Gastrocnemius medialis (tissue), 4 donors: ENCODE data around the gene RANBP3L.

Experiments
- CTCF ChIP-seq, 5 experiments: fragments of 450-650 bp in 3 of 5; fragments of 200-600 bp in 2 of 5; sonication (generic) in 2 of 5; IDR thresholded peaks in 4 of 5; conservative IDR thresholded peaks in 1 of 5; 1 replicate in 4 of 5; 2 replicates in 1 of 5; pipeline ENCODE4 v1.5.1; 2016 to 2019; ENCODE audit warnings: antibody characterized with exemption in 5 of 5, mild to moderate bottlenecking in 3 of 5, moderate library complexity in 3 of 5
- POLR2A ChIP-seq, 2 donors: fragments of 450-650 bp; IDR thresholded peaks; one replicate each; pipeline ENCODE4 v1.6.1; 2017; ENCODE audit warnings: antibody characterized with exemption in 2 of 2, mild to moderate bottlenecking in 2 of 2, moderate library complexity in 2 of 2

GRCh38 chr5:36250427-36250826 lies 51.3 kb downstream of the RANBP3L start:
- TF ChIP-seq POLR2A (IDR thresholded peaks at IDR 0.05): no peak
- TF ChIP-seq CTCF (IDR thresholded peaks at IDR 0.05 in 4 of 5, conservative IDR thresholded peaks at IDR 0.05 in 1 of 5): no peak
